ENCODE data around the gene YARS1.

DNA sequence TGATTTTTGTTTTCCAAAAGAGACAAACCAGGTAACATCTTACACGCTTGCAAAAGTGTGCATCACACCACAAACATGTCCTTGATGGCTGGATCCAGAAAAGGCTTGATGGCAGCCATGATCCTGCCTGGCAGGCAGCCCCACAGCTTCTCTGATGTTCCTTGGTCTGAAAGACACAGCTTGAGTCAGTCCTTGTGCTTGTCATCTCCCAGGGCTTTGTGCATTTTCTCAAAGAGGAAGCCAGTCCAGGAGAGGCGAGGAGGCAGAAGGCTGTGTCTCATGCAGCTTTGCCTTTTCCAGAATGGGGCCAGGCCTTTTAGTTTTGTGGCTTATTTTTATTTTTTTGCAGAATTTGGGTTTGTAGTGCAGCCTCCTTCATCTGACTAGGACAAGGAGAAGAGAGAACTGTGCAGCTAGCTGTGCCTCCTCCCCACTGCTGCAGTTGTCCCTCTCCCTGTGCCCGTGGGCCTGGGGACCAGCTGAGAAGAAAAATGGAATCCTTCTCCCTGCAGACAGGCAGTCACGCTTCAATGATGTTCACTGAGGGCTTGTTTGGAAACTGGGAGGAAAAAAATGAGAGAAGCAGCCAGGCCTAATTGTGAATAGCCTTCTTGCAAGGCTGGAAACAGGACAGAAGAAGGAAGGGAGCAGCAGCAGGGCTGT is 46.2 kb upstream of the YARS1 start:
- TF ChIP-seq, protein P1, sequence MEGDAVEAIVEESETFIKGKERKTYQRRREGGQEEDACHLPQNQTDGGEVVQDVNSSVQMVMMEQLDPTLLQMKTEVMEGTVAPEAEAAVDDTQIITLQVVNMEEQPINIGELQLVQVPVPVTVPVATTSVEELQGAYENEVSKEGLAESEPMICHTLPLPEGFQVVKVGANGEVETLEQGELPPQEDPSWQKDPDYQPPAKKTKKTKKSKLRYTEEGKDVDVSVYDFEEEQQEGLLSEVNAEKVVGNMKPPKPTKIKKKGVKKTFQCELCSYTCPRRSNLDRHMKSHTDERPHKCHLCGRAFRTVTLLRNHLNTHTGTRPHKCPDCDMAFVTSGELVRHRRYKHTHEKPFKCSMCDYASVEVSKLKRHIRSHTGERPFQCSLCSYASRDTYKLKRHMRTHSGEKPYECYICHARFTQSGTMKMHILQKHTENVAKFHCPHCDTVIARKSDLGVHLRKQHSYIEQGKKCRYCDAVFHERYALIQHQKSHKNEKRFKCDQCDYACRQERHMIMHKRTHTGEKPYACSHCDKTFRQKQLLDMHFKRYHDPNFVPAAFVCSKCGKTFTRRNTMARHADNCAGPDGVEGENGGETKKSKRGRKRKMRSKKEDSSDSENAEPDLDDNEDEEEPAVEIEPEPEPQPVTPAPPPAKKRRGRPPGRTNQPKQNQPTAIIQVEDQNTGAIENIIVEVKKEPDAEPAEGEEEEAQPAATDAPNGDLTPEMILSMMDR (conservative IDR thresholded peaks at IDR 0.05; ENCODE audit: low read length), result no peak
- no peak for TF ChIP-seq EZH2phosphoT487 (IDR thresholded peaks at IDR 0.05; ENCODE audit: borderline replicate concordance)
